ENCODE results near the gene THADA. TPM values are rescaled to one million over a fixed set of nuclear protein-coding genes. Genes with fewer than 3 reads are reported as not detected.
"Not testable (repeated sequence)": the region's sequence is repeated elsewhere in the genome, so short reads cannot be mapped to it uniquely, and the experiment has no call there.

Gene THADA
- total RNA-seq, 1 experiment from 2014 or later: 23.7 TPM

DNA sequence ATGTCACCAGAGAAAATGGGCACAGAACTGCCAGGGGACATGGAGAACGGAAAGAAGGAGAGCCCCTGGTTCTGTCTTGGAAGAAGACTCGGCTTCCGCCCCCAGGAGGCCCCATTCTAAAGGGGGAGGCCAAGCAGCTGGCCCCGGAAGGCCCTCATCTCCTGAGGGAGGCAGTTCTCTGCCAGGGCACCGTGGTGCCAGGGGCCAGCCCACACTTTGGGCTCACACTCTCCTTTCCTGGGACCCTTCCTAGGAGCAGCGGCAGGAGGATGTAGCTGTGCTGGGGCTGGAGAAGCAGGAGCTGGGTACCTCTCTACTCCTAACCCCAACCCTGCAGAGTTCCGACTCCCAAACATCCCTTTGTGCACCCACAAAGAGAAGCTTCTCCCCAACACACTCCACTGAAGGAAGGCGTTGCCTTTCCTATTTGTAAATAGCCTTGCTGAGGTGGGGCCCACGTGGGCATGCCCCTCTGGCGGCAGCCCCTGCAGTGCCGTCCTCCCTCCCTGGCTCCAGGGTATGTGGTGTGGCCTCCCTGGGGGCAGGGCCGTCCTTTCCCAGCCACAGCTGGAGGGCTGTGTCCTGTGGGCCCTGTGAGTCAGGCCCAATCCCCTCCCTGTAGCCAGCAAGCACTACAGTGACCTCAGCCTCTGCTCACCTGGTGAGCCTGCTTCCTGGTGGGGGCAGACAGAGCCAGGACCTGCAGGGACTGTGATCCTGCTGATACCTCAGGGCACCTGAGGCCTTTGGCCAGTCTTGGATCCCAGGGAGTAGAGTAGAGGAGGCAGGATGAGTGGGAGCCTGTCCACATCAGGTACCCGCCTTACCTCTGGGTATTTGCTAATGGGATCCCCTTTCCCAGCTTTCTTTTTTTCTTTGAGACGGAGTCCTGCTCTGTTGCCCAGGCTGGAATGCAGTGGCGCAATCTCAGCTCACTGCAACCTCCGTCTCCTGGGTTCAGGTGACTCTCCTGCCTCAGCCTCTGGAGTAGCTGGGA, 396.0 kb downstream of the THADA start:
- H3K27me3 ChIP-seq (ENCODE audit: control insufficient read depth, insufficient read depth, low read length): no peaks in the 10 kb centered on the region
- DNase-seq: peak; percentile 71
- no peak overlapping the region for H3K4me3 ChIP-seq (ENCODE audit: insufficient read depth, low read depth, low read length)
- no peaks in the 10 kb centered on the region for H3K36me3 ChIP-seq (replicated peaks; ENCODE audit: control insufficient read depth, insufficient read depth, low read length)

- no peak overlapping the region for H3K4me3 ChIP-seq (ENCODE audit: insufficient read depth, low read depth, low read length)
- no peak for DNase-seq
- H3K36me3 ChIP-seq (replicated peaks; ENCODE audit: control insufficient read depth, insufficient read depth, low read length): no peaks in the 10 kb centered on the region
- no peaks in the 10 kb centered on the region for H3K27me3 ChIP-seq (ENCODE audit: control insufficient read depth, insufficient read depth, low read length)
Observed at GRCh38 chr2:43198263-43198662, 397.6 kb downstream of the THADA start.

DNA sequence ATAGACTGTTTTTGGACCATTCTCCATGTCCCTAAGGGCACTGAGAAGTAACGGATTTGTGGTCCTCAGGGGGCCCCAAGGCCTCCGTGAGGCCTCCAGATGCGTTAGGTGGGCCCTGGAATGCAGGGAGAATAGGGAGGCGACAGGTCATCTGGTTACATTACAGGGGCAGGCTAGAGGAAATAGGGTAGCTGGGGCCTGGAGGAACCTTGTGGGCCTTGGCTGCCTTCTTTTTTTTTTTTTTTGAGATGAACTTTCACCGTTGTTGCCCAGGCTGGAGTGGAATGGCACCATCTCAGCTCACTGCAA, 398.3 kb downstream of the THADA start:
- no peaks in the 10 kb centered on the region for H3K27me3 ChIP-seq (ENCODE audit: control insufficient read depth, insufficient read depth, low read length)
- no peak overlapping the region for H3K4me3 ChIP-seq (ENCODE audit: insufficient read depth, low read depth, low read length)
- no peaks in the 10 kb centered on the region for H3K36me3 ChIP-seq (replicated peaks; ENCODE audit: control insufficient read depth, insufficient read depth, low read length)
- DNase-seq: no peak

DNA sequence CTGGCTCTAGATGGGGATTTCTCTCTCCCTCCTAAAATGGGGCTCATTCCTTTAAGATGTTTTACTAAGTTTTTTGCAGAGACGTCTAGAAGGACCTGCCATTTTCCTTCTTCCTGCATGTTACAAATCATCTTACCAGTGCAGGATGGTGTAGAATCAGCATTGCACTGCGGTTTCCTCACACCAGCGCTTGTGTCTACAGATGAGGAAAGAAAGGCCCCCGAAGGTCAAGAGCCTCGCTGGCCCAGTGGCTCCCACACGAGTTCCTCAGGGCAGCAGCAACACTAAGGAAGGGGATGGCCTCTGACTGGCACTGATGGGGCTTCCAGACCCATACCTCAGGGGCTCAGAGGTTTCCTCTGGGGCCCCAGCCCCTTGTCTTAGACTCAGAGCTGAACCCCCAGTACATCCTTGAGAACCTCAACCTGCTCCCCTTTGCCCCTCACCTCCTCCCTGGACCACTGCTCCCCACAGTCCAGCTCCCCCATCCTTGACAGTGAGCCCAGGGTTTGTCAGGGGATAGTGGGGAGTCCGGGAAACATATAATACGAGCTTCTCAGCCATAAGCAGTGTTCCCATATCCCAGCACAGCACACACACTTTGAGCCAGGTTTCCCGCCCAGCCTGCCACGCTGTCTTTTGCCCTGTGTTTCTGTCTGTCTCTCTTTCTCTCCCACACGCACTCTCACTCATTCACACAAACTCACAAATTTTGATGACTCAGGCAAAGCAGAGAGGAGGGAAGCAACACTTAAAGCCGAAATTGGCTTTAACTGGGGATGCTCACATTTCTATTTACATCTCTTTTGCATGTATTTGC, 398.9 kb downstream of the THADA start:
- no peak for DNase-seq
- no peaks in the 10 kb centered on the region for H3K27me3 ChIP-seq (ENCODE audit: control insufficient read depth, insufficient read depth, low read length)

DNA sequence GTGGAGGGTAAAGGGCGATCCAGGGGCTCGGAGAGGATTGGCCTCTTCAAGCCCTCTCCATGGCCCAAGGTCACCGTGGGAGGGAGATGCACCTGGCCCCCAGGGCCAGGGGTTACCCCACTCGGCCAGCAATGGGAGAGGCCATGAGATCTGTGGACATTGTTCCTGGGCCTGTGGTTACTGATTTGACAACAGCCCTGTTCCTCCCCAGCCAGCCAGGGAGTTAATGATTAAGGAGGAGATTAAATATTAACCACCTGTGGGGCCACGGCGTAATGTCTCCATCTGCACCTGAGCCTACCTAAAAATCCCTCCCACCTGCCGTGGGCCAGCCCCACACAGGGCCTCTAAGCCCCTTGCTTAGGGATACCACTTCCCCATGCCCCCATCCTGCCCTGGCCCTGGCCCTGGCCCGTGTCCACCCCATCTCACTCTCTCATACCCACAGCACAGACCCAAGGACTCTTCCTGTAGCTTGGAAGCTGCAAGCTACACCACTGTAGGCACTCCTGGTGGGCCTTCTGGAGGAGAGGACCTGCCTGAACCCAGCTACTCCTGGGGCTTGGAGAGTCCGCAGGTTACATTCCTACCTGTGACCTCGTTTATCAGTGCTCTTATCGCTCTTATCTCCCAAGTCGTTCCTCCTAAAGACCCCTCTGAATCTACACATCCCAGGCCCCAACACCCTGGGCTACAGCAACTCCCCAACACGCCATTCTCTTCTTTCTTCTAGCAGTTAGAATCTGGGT, 401.5 kb downstream of the THADA start:
- Histone ChIP-seq H3K36me3 (replicated peaks; ENCODE audit: control insufficient read depth, insufficient read depth, low read length) (no peaks in the 10 kb centered on the region), H3K27me3 (ENCODE audit: control insufficient read depth, insufficient read depth, low read length) (no peaks in the 10 kb centered on the region), H3K4me3 (ENCODE audit: insufficient read depth, low read depth, low read length) (no peak overlapping the region)
- no peak for DNase-seq

More for the DNA sequence above, 398.9 kb downstream of the THADA start:
- no peak overlapping the region for H3K4me3 ChIP-seq (ENCODE audit: insufficient read depth, low read depth, low read length)
- no peaks in the 10 kb centered on the region for H3K36me3 ChIP-seq (replicated peaks; ENCODE audit: control insufficient read depth, insufficient read depth, low read length)

DNA sequence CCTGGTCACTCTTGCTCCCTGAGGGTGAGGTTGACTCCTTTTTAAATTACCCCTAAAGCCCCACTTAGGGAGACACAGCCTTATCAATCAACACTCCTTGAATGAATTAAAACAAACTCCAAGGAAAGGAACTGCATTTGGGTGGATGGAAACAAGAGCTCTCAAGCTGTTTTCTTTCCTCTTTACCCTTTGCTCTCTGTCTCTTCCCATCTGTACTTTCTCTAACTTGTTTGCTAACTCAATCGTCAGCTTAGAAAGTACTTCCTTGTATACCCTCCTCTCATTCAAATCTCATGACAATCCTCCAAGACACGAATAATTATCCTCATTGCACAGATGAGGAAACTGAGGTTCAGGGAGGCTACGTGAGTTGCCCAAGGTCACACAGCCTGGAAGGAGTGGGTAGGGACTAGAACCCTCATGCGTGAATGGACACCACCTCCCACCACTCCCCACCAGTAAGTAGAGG, 402.2 kb downstream of the THADA start:
- H3K36me3 ChIP-seq (replicated peaks; ENCODE audit: control insufficient read depth, insufficient read depth, low read length): no peaks in the 10 kb centered on the region
- H3K27me3 ChIP-seq (ENCODE audit: control insufficient read depth, insufficient read depth, low read length): no peaks in the 10 kb centered on the region
- DNase-seq: no peak
- no peak overlapping the region for H3K4me3 ChIP-seq (ENCODE audit: insufficient read depth, low read depth, low read length)

DNA sequence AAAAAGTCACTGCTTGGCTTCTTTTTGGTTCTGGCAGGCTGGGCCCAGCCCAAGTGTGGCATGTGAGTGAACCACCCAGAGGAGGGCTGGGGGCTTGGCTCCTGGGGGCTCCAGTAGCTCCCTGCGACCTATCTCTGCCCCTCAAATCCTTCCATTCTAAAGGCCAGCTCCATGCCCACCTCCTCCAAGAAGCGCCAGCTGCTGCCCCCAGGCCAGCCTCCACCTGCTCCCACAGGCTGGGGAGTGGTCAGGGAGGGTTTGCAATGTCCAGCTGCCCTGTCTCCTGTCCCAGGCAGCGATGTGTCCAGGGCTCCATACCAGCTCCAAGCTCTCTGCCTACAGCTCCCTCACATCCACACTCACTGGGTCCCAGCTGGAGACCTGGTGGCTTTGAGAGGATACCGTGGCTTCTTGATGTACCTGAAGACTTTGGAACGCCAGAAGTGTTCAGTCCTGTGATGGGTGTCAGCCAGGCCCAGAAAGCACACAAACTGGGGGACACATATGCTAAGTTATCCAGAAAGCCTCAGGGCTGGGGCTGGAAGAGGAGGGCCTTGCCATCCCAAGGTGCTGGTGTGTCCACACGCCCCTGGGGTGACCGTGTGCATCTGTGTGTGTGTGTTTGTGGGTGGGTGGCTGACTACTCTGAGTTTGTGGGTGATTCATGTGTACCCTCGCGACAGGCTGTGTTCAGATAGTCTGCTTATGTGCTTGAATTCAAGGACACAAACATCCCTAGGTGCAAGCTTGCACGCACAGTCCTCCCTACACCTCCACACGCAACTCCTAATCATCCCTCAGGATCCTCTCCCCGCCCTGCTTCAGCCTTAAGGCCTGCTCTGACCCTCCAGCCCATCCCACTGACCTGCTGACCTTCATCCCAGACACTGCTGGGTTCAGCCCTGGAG, 402.8 kb downstream of the THADA start:
- no peak for DNase-seq
- H3K4me3 ChIP-seq (ENCODE audit: insufficient read depth, low read depth, low read length): no peak overlapping the region
- no peaks in the 10 kb centered on the region for H3K36me3 ChIP-seq (replicated peaks; ENCODE audit: control insufficient read depth, insufficient read depth, low read length)
- no peaks in the 10 kb centered on the region for H3K27me3 ChIP-seq (ENCODE audit: control insufficient read depth, insufficient read depth, low read length)

- DNase-seq: peak; percentile 87
Observed at GRCh38 chr2:43191947-43192516, 403.8 kb downstream of the THADA start.

DNA sequence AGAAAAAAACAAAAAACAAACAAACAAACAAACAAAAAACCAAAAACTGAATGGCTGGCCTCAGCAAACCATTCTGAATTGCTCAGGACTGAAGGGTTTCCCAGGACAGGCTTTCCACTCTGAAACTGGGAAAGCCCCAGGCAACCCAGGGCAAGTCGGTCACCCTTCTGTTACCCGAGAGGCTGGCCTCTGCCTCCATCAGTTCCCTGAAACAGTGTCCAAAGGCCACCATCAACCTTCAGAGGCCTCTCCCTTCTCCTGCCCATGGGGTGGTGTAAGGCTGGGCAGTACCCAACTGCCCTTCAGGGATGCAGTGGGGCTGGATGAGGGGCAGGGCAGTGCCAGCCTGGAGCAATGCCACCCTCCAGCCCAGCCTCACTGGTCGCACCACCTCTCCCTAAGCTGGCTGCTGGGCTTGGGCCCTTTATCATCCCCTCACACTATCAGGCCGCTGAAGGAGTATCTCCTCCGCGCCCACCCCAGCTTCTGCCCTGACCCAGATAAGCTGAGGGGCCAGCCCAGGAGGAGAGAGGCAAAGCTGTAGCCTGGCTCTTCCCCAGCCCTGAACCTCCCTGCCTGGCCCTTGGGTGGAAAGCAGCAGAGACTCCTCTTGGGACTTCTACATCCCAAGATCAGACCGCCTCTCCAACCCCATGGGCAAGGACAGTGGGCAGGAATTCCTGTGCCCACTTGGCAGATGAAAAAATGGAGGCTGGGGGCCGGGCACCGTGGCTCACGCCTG, 405.4 kb downstream of the THADA start:
- no peaks in the 10 kb centered on the region for H3K36me3 ChIP-seq (replicated peaks; ENCODE audit: control insufficient read depth, insufficient read depth, low read length)
- DNase-seq: no peak
- H3K27me3 ChIP-seq (ENCODE audit: control insufficient read depth, insufficient read depth, low read length): no peaks in the 10 kb centered on the region

More at GRCh38 chr2:43191947-43192516, 403.8 kb downstream of the THADA start:
- Histone ChIP-seq H3K36me3 (replicated peaks; ENCODE audit: control insufficient read depth, insufficient read depth, low read length) (no peaks in the 10 kb centered on the region), H3K27me3 (ENCODE audit: control insufficient read depth, insufficient read depth, low read length) (no peaks in the 10 kb centered on the region), H3K4me3 (ENCODE audit: insufficient read depth, low read depth, low read length) (no peak overlapping the region)

DNA sequence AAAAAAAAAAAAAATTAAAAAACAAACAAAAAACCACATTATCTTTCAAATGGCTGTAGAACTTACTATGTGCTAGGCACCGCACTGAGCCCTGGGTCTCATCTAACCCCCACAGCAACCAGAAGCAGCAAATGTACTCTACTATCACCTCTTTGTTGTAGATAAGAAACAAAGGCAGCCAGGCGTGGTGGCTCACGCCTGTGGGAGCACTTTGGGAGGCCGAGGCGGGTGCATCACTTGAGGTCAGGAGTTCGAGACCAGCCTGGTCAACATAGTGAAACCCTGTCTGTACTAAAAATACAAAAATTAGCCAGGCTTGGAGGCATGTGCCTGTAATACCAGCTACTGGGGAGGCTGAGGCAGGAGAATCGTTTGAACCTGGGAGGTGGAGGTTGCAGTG, 406.0 kb downstream of the THADA start:
- not testable (repeated sequence) for H3K36me3 ChIP-seq (replicated peaks; ENCODE audit: control insufficient read depth, insufficient read depth, low read length); H3K27me3 ChIP-seq (ENCODE audit: control insufficient read depth, insufficient read depth, low read length); DNase-seq; H3K4me3 ChIP-seq (ENCODE audit: insufficient read depth, low read depth, low read length)

More for the DNA sequence above, 405.4 kb downstream of the THADA start:
- no peak overlapping the region for H3K4me3 ChIP-seq (ENCODE audit: insufficient read depth, low read depth, low read length)

GRCh38 chr2:43188561-43189386, 407.1 kb downstream of the THADA start:
- Histone ChIP-seq H3K4me3 (ENCODE audit: insufficient read depth, low read depth, low read length) (no peak overlapping the region), H3K36me3 (replicated peaks; ENCODE audit: control insufficient read depth, insufficient read depth, low read length) (no peaks in the 10 kb centered on the region), H3K27me3 (ENCODE audit: control insufficient read depth, insufficient read depth, low read length) (no peaks in the 10 kb centered on the region)
- no peak for DNase-seq

DNA sequence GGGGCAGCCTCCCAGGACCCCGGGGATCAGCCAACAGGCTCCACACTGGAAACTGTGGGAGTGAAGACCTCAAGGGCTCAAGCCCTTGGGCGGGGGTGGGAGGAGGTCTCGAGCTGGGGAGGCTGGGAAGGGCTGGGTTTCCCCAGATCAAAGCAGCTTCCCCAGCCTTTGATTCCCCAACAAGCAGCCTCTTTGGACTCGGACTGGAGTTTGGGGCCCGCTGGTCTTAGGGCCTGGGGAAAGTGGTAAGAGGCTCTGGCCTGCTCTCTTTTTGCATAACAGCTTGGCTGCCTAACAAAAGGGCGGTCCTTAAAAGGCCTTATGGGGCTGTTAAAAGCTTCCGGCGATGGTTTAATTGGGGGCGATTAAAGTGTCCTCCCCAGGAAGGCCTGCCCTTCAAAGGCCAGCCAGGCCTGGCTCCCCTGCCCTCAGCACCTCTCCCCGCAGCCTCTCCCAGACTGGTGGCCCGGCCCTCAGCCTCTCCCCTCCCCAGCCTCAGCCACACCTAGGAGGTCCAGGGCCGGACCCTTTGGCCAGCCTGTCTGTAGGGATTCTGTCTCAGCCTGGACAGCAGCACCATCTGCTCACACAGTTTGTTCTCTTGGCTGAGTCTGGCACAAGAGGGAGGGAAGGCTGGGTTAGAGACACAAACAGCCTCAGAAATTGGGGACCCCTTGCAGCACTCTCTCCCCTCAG, 409.0 kb downstream of the THADA start:
- no peak overlapping the region for H3K4me3 ChIP-seq (ENCODE audit: insufficient read depth, low read depth, low read length)
- no peaks in the 10 kb centered on the region for H3K27me3 ChIP-seq (ENCODE audit: control insufficient read depth, insufficient read depth, low read length)
- DNase-seq: peak; percentile 73
- H3K36me3 ChIP-seq (replicated peaks; ENCODE audit: control insufficient read depth, insufficient read depth, low read length): no peaks in the 10 kb centered on the region

All from H7 (cell line).